ENCODE results near the gene NRP1.
A peak's percentile ranks its signal among the peaks of the same experiment; 100 is the strongest.
"Not testable (repeated sequence)": the region's sequence is repeated elsewhere in the genome, so short reads cannot be mapped to it uniquely, and the experiment has no call there.

NRP1 gene

DNA sequence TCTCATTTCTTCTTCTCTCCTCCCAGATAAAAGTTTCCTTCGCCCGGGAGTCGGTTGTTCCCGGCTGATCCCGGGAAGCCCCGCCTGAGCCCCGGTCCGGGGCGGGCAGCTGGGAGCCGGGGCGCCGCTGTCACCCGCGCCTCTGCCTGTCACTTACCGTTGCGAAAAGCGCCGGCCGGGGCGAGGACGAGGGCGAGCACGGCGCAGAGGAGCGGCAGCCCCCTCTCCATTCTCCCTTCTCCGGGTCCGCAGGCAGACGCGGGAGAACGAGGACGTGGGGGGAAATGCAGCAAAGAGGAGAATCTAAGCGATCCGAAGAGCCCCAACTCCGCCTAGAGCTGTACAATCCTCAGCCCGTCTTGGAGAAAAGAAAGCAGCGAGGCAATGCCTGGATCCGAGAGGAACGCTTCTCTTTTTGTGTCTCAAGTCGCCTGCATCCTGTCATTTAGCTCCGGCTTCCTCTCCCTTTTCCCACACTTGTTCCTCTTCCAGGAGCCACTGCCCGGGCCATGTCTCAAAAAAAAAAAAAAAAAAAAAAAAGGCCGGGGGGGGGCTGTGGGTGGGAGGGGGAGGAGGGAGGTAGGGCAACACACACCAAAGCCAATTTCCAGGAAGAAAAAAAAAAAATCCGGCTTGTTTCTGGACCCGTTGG is at the start of gene NRP1:
Gene NRP1 (minus strand): TSS at position 515 of the 652 bp plus-strand sequence. CDS start 285 bp downstream, at position 230.
- peak; percentile 11 to 62 for DNase-seq

DNA sequence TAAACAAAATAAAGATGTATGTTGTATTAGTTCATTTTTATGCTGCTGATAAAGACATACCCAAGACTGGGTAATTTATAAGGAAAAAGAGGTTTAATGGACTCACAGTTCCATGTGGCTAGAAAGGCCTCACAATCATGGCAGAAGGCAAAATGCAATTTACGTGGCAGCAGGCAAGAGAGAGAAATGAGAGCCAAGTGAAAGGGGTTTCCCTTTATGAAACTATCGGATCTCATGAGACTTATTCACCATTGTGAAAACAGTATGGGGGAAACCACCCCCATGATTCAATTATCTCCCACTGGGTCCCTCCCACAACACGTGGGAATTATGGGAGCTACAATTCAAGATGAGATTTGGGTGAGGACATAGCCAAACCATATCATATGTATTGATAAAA is 49.7 kb upstream of the NRP1 start:
- not testable (repeated sequence) for DNase-seq

DNA sequence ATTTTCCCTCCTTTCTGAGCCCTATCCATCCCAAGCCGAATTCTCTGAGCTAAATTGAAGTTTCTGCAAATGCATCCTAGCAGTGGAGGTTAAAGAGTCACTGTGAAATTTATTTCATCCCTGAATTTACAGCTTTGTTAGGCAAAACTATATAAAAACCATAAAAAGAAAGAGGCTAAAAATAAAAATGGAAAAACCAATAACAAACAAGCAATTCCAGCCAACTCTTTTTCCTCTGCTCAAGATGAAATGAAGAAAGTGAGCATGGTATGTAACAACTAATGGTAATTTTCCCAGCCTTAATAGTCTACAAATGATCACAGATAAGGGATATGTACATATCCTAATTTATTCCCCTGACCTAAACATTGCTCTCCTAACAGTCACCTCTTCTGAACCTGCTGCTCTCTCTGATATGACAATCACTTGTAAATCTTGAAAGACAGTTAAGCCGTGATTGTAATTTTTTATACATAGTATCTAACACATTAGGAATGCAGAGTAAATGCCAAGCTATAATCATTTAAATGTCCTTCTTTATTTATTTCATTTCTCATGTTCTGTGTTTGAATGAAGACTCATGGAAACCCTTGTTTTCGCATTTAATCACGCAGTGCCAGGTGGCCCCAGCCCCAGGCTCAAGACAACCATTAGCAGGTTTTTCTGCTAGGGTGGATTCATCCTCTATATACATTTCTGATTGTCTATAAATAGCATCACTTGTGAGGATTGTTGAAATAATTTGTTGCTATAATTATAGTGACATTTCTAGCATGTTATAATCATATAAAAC is 48.6 kb upstream of the NRP1 start:
- no peak for DNase-seq

DNA sequence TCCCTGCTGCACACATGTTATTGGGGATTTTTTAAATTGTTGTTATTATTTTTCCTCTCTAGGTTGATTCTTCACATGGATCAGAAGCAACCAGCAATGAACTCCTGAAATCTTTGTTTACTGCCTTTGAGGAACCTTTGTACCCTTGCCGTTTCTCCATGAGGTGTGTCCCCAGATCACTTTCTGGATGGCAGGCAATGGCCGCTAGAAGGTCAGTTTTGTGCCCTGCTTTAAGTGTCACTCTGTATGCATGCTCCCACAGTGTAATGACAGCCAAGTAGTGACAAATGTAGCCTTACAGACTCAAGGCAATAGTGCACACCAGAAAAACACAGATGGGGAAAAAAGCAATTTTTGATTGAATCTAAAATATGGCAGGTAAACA is 47.7 kb upstream of the NRP1 start:
- no peak for DNase-seq

DNA sequence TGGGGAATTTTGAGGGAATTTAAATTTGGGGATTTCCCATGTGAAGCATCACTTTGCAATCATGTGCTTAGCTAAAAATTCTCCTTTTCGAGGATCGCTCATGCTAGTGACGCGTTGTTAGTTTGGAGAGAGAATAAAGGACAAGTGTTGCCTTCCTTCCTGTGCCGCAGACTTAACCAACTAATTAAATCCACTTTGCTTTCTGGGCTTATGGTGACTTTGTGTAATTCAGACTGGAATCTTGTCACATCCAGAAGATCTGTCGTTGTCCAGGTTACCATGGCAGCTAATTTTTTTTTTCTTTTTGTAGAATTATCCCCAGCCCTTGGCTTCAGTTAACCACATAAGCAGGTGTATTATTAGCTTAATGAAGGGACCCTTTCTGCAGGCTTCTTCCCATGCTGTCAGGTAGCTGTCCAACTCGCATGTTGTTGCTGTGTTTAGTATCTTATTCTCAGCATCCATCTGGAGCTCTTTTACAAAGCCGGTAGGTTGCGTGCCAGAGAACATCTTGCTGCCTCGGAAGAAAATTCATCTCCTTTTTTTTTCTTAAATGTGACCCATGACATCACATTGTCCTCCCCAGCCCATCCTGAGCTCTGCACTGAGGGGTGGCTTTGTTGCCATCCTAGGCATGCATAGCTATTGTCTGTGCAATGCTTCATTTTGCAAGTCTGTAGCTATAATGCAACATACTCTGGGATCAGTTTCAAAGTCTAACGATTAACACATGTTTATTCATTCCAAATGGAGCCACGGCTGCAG is 47.2 kb upstream of the NRP1 start:
- no peak for DNase-seq

DNA sequence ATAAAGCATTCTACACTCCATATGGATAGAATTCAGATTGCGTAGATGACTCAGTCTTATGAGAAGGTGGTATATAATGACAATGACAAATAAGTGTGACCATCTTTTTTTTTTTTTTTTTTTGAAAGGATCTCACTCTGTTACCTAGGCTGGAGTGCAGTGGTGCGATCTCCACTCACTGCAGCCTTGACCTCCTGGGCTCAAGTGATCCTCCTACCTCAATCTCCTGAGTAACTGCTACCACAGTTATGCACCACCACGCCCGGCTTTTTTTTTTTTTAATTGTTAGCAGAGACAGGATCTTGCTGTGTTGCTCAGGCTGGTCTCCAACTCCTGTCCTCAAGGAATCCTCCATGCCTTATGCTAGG is 43.2 kb upstream of the NRP1 start:
- no peak for DNase-seq

DNA sequence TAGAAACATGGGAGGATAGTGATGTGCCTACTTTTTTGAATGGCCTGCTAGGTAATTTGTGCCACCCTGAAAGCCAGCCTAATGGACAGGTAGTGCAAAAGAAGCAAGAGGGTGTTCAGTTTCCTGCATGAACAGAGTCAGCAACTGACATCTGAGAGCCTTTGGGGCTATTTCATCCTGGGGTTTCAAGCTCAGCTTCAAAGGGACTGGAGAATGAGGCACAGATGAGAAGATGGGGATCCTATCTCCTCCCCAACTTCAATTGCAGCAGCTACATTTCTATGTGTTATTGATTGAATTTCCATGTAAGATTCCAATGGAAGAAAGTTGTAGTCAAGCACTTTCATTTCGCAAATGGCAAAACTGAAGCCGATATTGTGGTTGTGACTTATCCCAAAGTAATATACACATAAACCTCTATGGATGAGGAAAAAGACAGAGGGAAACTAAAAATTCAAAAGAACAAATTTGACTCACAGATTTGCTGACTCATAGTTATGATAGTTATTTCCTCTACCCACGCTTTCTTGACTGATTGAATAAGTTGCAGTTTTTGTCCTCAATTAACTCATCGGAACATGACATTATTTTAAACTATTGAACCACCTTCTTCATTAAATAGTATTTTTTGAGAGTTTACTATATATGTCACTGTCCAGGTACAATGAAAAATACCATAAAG is 42.6 kb upstream of the NRP1 start:
- DNase-seq = no peak

DNA sequence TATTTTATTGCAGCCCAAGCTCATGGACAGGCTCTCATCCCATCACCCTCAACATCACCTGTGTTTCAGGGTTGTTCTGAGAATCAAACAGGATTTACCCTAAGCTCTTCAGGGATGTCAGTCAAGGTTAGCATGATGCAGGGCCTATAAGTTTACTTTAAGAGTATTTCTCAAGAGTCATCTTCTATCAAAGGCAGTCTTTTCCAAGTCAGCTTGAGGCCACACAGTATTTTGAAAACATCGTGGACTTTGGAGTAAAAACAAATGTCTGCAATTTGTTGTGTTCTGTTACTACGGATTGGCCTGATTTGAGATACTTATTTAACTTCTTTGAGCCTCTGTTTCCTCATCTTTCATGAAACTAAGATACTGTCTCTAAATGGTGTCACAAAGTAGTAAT is 42.0 kb upstream of the NRP1 start:
- no peak for DNase-seq

DNA sequence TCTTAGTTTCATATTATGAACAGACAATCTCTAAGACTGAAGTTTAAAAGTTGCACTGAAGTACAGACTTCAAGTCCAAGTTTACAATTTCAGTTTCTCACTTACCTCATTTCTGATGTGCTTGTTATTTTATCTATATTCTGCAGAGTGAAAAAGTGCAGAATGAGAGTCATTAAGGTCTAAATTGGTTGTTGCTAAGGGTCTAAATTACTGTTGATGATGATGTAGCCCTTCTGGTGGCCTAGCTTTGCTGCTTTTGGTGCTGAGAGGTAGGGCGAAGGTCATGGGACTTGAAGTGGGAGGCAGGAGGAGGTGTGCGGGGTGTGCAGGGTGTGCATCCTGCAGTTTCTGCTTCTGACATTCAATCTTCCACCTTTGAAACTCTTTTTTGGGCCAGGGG is 38.8 kb upstream of the NRP1 start:
- DNase-seq = no peak

DNA sequence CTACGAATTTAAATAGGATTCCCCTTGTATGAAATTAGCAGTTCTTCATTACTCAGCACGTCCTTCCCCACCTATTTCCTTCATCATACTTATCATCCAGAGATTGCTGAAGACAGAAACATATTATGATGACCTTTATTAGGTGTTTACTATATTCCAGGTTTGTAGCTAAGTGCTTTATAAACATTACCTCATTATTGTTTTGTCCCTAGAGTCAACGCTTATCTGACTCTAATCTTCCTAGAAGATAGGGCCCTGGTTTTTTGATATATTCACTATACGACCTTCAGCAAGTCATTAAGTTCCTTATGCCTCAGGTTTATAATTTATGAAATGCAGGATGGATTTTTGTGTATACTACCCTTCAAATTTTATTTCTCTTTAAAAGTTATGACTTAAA is 36.8 kb upstream of the NRP1 start:
- DNase-seq = no peak

DNA sequence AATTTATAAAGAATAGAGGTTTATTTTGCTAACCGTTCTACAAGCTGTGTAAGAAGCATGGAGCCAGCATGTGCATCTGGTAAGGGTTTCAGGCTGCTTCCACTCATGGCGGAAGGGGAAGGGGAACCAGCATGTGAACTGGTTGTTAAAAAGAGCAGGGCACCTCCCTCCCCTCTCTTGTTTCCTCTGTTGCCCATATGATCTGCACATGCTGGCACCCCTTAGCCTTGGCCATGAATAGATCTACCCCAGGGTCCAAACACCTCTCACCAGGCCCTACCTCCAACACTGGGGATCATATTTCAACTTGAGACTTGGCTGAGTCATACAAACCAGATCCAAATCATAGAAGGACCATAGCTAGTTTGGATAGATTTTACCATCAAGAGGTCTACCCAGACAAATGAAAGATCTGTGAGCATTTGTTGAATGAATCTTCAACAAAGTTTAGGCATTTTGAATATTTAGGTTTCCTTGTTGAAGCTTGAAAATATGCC is 36.0 kb upstream of the NRP1 start:
- DNase-seq = no peak

DNA sequence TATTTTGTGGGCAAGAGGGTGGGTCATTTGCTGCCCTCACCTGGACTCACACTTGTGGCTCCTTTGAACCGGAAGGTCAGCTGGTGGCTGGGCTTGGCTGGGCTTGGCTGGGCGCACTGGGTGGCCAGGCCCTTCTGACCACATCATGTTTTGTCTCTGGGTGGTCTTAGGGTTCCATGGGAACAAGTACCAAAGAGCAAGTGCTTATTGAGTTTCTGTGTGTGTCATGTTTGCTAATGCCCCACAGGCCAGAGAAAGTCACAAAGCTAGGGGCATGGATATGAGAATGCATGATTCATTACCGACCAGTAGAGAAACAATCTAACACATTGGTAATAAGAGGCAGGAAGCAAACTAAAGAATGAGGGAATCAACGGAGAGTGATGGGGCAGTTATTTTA is 33.6 kb upstream of the NRP1 start:
- no peak for DNase-seq

DNA sequence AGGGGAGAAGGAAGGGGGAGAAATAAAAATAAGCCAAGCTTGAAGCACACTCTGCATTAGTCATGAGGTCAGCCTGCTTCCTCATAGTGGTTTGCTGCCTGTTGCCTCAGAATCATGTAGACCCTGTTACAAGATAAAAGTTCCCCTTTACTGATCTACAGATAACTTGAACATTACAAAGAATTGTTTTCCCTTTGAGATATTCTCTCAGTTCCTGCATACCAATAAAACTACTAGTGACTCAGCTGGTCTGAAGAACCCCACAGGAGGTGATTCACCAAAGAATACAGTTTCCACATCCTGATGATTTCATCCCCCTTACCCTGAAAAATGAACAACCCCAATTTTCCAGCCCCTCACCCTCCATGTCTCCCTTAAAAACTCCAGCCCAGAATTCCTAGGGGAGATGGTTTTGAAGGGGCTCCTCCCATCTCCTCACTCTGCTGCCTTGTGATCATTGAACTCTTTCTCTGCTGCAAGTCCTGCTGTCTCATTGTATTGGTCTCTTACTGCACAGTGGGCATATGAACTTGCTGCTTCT is 31.5 kb upstream of the NRP1 start:
- DNase-seq = peak; percentile 26 to 49

DNA sequence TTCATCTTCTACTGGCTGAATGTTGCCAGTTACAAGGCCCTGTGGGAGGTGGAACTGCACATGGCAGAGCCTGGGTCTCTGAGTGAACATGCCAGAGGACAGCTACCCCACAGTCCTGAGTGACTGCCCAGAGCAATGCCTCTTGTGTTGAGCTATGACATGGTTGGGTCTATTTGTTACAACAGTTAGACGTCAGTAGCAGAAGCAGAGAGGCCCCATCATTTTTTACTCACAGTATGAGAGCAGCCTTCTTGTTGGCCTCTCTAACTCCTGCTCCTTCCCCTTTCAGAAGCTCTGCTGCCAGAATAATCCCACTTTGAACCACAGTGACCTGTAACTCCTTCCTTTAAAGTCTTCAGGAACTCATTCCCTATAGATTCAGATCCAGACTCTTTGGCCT is 30.8 kb upstream of the NRP1 start:
- no peak for DNase-seq

DNA sequence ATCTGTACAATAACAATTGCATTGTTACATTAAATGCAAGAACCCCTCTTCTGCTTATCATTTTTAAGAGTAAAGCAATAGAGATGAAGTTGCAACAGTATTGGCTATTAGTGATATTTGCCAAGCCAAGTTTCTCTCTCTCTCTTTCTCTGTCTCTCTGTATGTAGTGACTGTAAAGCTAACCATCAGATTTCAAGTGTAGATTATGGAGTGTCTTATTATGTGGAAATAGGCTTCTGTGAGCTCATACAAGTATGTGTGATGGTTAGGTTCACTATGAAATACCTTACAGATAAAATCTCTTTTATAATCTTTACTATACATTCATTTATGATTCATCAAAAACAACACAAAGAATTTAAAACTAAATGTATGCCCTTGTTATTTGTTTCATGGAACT is 28.6 kb upstream of the NRP1 start:
- no peak for DNase-seq

DNA sequence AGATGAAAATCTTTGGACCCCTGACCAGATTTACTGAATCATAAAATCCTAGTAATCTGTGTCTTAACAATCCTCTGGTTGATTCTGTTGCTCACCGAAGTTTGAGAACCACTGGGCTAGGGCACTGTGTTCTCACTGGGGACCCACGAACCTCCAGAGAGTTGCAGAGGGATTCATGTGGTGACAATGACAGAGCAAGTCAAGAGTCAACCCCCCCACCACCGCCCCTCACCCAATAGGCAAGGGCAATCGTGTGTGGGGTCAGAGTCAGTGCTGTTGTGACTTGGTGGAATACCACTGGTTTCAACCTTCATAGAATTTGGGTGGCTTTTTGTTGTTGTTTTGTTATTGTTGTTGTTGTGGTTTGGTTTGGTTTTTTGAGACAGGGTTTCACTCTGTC is 23.5 kb upstream of the NRP1 start:
- DNase-seq = no peak

DNA sequence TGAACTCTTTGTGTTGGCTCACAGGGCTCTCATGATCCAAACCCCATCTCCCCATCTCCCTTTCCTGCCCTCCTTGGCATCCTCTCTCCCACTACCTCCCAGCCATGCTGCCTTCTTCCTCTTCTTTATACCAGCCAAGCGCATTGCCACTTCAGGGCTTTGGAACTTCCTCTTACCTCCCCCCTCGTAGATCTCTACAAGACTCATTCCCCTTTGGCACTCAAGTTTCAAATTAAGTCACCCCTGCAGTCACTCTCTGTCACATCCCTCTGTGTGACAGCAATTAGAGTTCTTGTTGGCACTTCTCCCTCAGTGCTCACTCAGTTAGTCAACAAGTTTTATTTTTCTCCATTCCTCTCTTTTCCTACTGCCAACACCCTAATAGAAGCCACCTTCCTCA is 20.8 kb upstream of the NRP1 start:
- DNase-seq = no peak

DNA sequence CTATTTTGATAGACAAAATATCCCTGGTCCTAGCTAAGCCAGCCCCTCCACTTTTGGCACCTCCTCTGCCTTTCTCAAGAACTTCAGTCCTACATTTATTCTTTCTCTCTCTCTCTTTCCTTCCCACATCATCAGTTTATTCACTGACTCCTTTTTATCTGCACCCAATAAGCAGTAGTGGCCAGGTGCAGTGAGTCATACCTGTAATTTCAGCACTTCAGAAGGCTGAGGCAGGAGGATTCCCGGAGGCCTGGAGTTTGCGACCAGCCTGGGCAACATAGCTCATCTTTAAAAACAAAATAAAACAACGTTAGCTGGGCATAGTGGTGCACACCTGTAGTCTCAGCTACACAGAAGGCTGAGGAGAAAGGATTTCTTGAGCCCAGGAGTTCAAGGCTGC is 19.4 kb upstream of the NRP1 start:
- no peak for DNase-seq

DNA sequence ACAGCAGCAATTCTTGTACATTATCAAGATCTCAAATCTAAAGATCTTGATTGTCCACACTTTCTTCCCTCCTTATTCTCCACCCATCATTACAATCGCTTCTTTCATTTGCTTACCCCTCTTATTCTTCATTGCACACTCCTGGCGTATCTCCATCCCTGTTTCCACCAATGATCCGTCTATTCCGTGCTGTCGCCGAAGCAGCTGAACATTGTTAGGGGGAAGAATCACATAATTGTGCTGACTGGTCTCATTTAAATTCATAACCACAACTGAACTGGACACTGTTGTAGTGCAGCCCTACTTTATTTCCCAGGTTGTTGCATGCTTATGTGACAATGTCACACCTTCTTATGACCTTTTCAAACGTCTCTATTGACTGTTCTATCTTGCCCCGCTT is 18.9 kb upstream of the NRP1 start:
- no peak for DNase-seq

DNA sequence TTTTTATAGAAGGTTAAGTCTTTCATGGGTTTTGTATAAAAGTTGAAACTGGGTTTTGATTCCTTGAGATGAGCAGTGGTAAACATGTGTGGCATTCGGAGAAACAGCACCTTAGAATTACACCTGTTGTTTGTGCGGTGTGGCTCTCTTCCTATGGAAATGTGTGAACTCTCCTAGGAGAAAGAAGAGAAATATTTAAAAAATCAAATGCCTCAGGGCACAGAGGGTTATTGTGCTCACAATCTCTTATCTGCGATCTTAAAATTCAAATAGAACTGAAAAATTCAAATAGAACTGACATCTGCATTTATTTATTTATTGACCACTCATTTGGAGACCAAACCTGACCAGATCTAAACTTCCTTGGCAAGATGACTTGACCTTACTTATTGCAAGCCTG is 18.1 kb upstream of the NRP1 start:
- DNase-seq = no peak

DNA sequence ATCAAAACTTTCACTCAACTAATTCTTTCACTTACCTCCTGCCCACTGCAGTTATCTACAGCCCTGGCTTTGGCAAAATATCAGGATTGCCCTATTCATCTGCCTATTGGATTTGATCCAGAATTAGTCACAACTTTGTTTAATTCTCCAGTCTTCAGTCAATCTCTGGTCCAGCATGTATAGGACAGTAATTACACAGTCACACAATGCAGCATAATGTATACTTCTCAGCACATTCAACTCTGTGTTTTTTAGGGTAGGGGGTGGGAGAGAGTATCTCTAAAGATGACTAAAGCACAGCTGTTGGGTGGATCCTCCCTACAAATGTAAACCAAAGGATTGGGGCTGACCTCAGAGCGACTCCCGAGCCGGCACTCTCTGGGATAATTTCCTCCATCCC is 17.7 kb upstream of the NRP1 start:
- no peak for DNase-seq

DNA sequence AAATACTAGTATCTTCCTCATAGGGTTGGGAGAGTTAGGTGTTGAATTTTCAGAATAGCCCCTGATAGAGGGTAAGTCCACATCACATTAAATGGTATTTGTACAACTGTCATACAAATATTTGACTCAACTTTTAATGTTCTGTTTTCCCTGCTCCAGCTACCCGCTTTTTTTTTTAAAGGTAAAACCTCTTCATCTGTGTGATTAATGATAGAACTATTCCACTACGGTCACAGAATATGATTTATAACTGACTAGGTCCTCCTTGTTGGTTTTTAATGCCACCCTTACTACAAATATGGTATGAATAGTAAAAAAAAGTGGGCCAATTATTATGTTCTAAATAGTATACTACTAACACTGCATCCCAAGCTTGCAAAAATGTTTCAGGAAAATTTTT is 15.6 kb upstream of the NRP1 start:
- no peak for DNase-seq

DNA sequence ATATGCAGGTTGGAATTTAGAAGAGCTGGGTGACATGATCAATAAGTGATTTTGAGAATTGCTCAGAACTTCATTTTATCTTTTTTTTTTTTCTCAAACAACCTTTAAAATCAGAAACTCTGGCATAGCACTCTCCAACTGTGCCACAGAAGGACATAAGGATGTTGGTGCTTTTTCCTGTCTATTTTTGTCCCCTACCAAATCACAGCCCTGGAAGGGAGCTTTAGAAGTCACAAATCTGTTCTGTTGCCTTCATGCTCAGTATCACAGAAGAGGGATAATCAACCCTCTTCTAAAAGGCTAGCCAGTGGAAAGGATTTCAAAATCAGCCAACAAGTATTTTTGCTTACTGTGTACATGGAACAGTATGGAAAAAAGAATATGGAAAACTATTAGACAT is 14.8 kb upstream of the NRP1 start:
- no peak for DNase-seq
